Hepatocyte (in vitro differentiated cells): ENCODE measurements around the gene ZNF205. TPM values are rescaled to one million over a fixed set of nuclear protein-coding genes. Genes with fewer than 3 reads are reported as not detected.
A peak's percentile ranks its signal among the peaks of the same experiment; 100 is the strongest.

Experiments
- DNase-seq: peaks from one replicate; pipeline ENCODE4 v3.0.0-alpha.2; 2016; ENCODE audit warnings: low spot score
- H2AFZ ChIP-seq: fragments of 200-600 bp; sonication (generic); 2 replicates; pipeline ENCODE4 v1.6.0; 2016; ENCODE audit warnings: antibody characterized with exemption, mild to moderate bottlenecking
- H3K27ac ChIP-seq: fragments of 200-600 bp; sonication (generic); 2 replicates; pipeline ENCODE4 v1.5.1; 2016; ENCODE audit warnings: mild to moderate bottlenecking
- H3K27me3 ChIP-seq: fragments of 200-600 bp; sonication (generic); 2 replicates; pipeline ENCODE4 v1.6.1; 2016
- H3K36me3 ChIP-seq: fragments of 200-600 bp; sonication (generic); replicated peaks from 2 replicates; pipeline ENCODE4 v1.5.1; 2016; ENCODE audit warnings: low read depth; ENCODE audit not compliant: insufficient read depth
- H3K4me1 ChIP-seq: fragments of 200-600 bp; sonication (generic); 2 replicates; pipeline ENCODE4 v1.5.1; 2016; ENCODE audit warnings: mild to moderate bottlenecking, moderate library complexity; ENCODE audit not compliant: insufficient read depth
- H3K4me2 ChIP-seq: fragments of 200-600 bp; sonication (generic); 2 replicates; pipeline ENCODE4 v1.6.0; 2016
- H3K4me3 ChIP-seq: fragments of 200-600 bp; sonication (generic); 2 replicates; pipeline ENCODE4 v1.5.1; 2016; ENCODE audit warnings: mild to moderate bottlenecking
- H3K79me2 ChIP-seq: fragments of 200-600 bp; sonication (generic); 2 replicates; pipeline ENCODE4 v1.6.0; 2017; ENCODE audit warnings: mild to moderate bottlenecking
- H3K9me2 ChIP-seq: fragments of 200-600 bp; sonication (generic); replicated peaks from 2 replicates; pipeline ENCODE4 v1.6.0; 2017; ENCODE audit warnings: mild to moderate bottlenecking; ENCODE audit not compliant: insufficient read depth
- H3K9me3 ChIP-seq: fragments of 200-600 bp; sonication (generic); 2 replicates; pipeline ENCODE4 v1.5.1; 2016; ENCODE audit warnings: low read depth, mild to moderate bottlenecking
- H4K20me1 ChIP-seq: fragments of 200-600 bp; sonication (generic); 2 replicates; pipeline ENCODE4 v1.6.0; 2016; ENCODE audit warnings: mild to moderate bottlenecking; ENCODE audit not compliant: insufficient read depth, poor library complexity, severe bottlenecking
- CTCF ChIP-seq: fragments of 200-600 bp; sonication (generic); IDR thresholded peaks from 2 replicates; pipeline ENCODE4 v1.5.1; 2016; ENCODE audit warnings: antibody characterized with exemption, mild to moderate bottlenecking; ENCODE audit not compliant: poor library complexity
- EZH2 ChIP-seq: fragments of 200-600 bp; sonication (generic); IDR thresholded peaks from 2 replicates; pipeline ENCODE4 v1.6.1; 2016; ENCODE audit warnings: antibody characterized with exemption, mild to moderate bottlenecking, borderline replicate concordance
- EZH2phosphoT487 ChIP-seq: fragments of 200-600 bp; sonication (generic); IDR thresholded peaks from one replicate; pipeline ENCODE4 v1.6.1; 2018; ENCODE audit warnings: antibody characterized with exemption, mild to moderate bottlenecking, low read depth, moderate library complexity; ENCODE audit not compliant: unreplicated experiment, severe bottlenecking
- WGBS: methylation state at CpG from one replicate; pipeline ENCODE4 v1.1.6; 2016; ENCODE audit warnings: low lambda C conversion rate; ENCODE audit errors: missing lambda C conversion rate; 5-methylcytosine and 5-hydroxymethylcytosine counted together
- polyA plus RNA-seq: library from polyadenylated mRNA; unstranded; fragments of >200 nt; fragmentation: Nextera tagmentation; extraction: Ambion mirVana; gene quantifications from 2 replicates; pipeline ENCODE4 v1.2.1, GENCODE V29; 2016
- total RNA-seq: library from RNA; depleted of rRNA; stranded (reverse); fragments of >200 nt; gene quantifications from 2 replicates; pipeline ENCODE4 v1.2.3, GENCODE V29; 2014

ZNF205 gene
- total and polyA plus RNA-seq, 2 experiments from 2014 or later = 12.3 to 12.6 TPM

GRCh38 chr16:3094289-3095027 lies 17.9 kb upstream of the ZNF205 start:
- no peaks in the 10 kb centered on the region for H3K9me2 ChIP-seq
- no peak overlapping the region for H2AFZ ChIP-seq
- H3K4me2 ChIP-seq = no peak overlapping the region
- no peaks in the 10 kb centered on the region for H3K9me3 ChIP-seq
- H3K4me1 ChIP-seq = no peaks in the 10 kb centered on the region
- no peak overlapping the region for H3K4me3 ChIP-seq
- H3K27ac ChIP-seq = no peak overlapping the region
- TF ChIP-seq EZH2phosphoT487 = no peak
- no peak for TF ChIP-seq EZH2
- TF ChIP-seq CTCF = peak; percentile 27
- H3K27me3 ChIP-seq = peaks cover 6% of the 10 kb centered on the region
- no peaks in the 10 kb centered on the region for H4K20me1 ChIP-seq
- H3K36me3 ChIP-seq = no peaks in the 10 kb centered on the region
- DNase-seq = no peak
- WGBS = 90% methylated on average over 22 of the region's 22 CpGs
- no peaks in the 10 kb centered on the region for H3K79me2 ChIP-seq

- no peaks in the 10 kb centered on the region for H4K20me1 ChIP-seq
- H3K36me3 ChIP-seq = no peaks in the 10 kb centered on the region
- WGBS = 72% methylated on average over 4 of the region's 4 CpGs
- H3K4me1 ChIP-seq = peaks cover 4% of the 10 kb centered on the region
- H2AFZ ChIP-seq = no peak overlapping the region
- H3K4me3 ChIP-seq = no peak overlapping the region
- no peak for DNase-seq
- H3K4me2 ChIP-seq = no peak overlapping the region
- H3K27ac ChIP-seq = no peak overlapping the region
- peaks cover 10% of the 10 kb centered on the region for H3K27me3 ChIP-seq
- H3K9me3 ChIP-seq = no peaks in the 10 kb centered on the region
- no peaks in the 10 kb centered on the region for H3K9me2 ChIP-seq
- TF ChIP-seq EZH2phosphoT487 (no peak), CTCF (no peak), EZH2 (no peak)
- no peaks in the 10 kb centered on the region for H3K79me2 ChIP-seq
Measured at GRCh38 chr16:3095869-3096268, 16.5 kb upstream of the ZNF205 start.

GRCh38 chr16:3096362-3096761 lies 16.0 kb upstream of the ZNF205 start:
- 85% methylated on average over 6 of the region's 6 CpGs for WGBS
- Histone ChIP-seq H3K27ac (no peak overlapping the region), H4K20me1 (no peaks in the 10 kb centered on the region), H3K4me2 (no peak overlapping the region), H3K4me1 (peaks cover 4% of the 10 kb centered on the region), H3K9me3 (no peaks in the 10 kb centered on the region), H3K79me2 (no peaks in the 10 kb centered on the region), H3K27me3 (peaks cover 10% of the 10 kb centered on the region), H2AFZ (no peak overlapping the region), H3K4me3 (no peak overlapping the region), H3K9me2 (no peaks in the 10 kb centered on the region), H3K36me3 (no peaks in the 10 kb centered on the region)
- TF ChIP-seq CTCF (no peak), EZH2phosphoT487 (no peak), EZH2 (no peak)
- no peak for DNase-seq
